Upper lobe of left lung (tissue), 4 donors: ENCODE data around the gene NPBWR2.

Experiments used
- CTCF ChIP-seq, 6 experiments: fragments of 450-650 bp in 4 of 6; fragments of 200-600 bp in 2 of 6; sonication (generic) in 2 of 6; IDR thresholded peaks; one replicate each; pipeline ENCODE4 v1.5.1; 2016 to 2019; ENCODE audit warnings: antibody characterized with exemption in 6 of 6
- EP300 ChIP-seq, 4 donors: sonication (generic); formaldehyde crosslinking; IDR thresholded peaks; one replicate each; pipeline ENCODE4 v1.5.1; 2017; ENCODE audit warnings: antibody characterized with exemption in 4 of 4, control low read depth in 2 of 4
- POLR2AphosphoS5 ChIP-seq, 2 donors: sonication (generic); formaldehyde crosslinking; IDR thresholded peaks; one replicate each; pipeline ENCODE4 v1.5.1; 2017; ENCODE audit warnings: antibody characterized with exemption in 2 of 2

GRCh38 chr20:64077541-64077875 is 29.9 kb downstream of the NPBWR2 start:
- TF ChIP-seq CTCF (IDR thresholded peaks at IDR 0.05) (no peak), EP300 (IDR thresholded peaks at IDR 0.05) (no peak), POLR2AphosphoS5 (IDR thresholded peaks at IDR 0.05) (no peak)
